Keratinocyte (primary cell): ENCODE measurements around the gene RPL38.

ENCODE experiments used
- CTCF ChIP-seq, 3 experiments: IDR thresholded peaks in 1 of 3; conservative IDR thresholded peaks in 1 of 3; optimal IDR thresholded peaks in 1 of 3; 2 replicates in 2 of 3; 3 replicates in 1 of 3; pipeline versions ENCODE3 to v1.5.1; 2011; ENCODE audit warnings: low read length in 3 of 3, mild to moderate bottlenecking in 3 of 3, moderate library complexity in 2 of 3, control low read depth in 1 of 3, inconsistent platforms in 1 of 3; ENCODE audit not compliant: insufficient read depth in 2 of 3; ENCODE audit errors: extremely low read depth in 1 of 3
- EZH2 ChIP-seq: IDR thresholded peaks from one replicate; pipeline ENCODE4 v1.6.1; 2012; ENCODE audit warnings: inconsistent platforms, mild to moderate bottlenecking, low read length, moderate library complexity

GRCh38 chr17:74224959-74225725 is 21.7 kb downstream of the RPL38 start:
- no peak for TF ChIP-seq CTCF (optimal IDR thresholded peaks at IDR 0.05 in 1 of 3, IDR thresholded peaks at IDR 0.05 in 1 of 3, conservative IDR thresholded peaks at IDR 0.05 in 1 of 3; ENCODE audit: extremely low read depth in 1 of 3, insufficient read depth in 2 of 3, low read length in 3 of 3)
- TF ChIP-seq EZH2 = no peak
